ENCODE measurements around the gene CLCF1.
A peak's percentile ranks its signal among the peaks of the same experiment; 100 is the strongest.

CLCF1 gene

GRCh38 chr11:67373648-67374570 is 511 bp upstream of the CLCF1 start:
- DNase-seq = peak; percentile 58

- DNase-seq = no peak
These were observed 941 bp downstream of the CLCF1 start for GRCh38 chr11:67372321-67372992.

GRCh38 chr11:67371911-67372320 is 1.5 kb downstream of the CLCF1 start:
- no peak for DNase-seq

- DNase-seq = no peak
These were observed 2.0 kb downstream of the CLCF1 start for GRCh38 chr11:67371189-67371910.

GRCh38 chr11:67370351-67371076 is 2.9 kb downstream of the CLCF1 start:
- no peak for DNase-seq

GRCh38 chr11:67369801-67370284 is 3.6 kb downstream of the CLCF1 start:
- DNase-seq = no peak

GRCh38 chr11:67369275-67369674 is 4.1 kb downstream of the CLCF1 start:
- DNase-seq = no peak

GRCh38 chr11:67368621-67369020 is 4.8 kb downstream of the CLCF1 start:
- no peak for DNase-seq

- no peak for DNase-seq
These were observed 5.6 kb downstream of the CLCF1 start for GRCh38 chr11:67367761-67368227.

- no peak for DNase-seq
These were observed 6.2 kb downstream of the CLCF1 start for GRCh38 chr11:67366961-67367760.

GRCh38 chr11:67366546-67366945 is 6.9 kb downstream of the CLCF1 start:
- no peak for DNase-seq

- DNase-seq = no peak
These were observed 7.5 kb downstream of the CLCF1 start for GRCh38 chr11:67365736-67366444.

GRCh38 chr11:67364783-67365722 is 8.3 kb downstream of the CLCF1 start:
- no peak for DNase-seq

- DNase-seq = no peak
These were observed 9.2 kb downstream of the CLCF1 start for GRCh38 chr11:67364169-67364568.

GRCh38 chr11:67357831-67358670 is 15.3 kb downstream of the CLCF1 start:
- no peak for DNase-seq

GRCh38 chr11:67356864-67357561 is 16.4 kb downstream of the CLCF1 start:
- peak; percentile 58 for DNase-seq

- DNase-seq = no peak
These were observed 17.0 kb downstream of the CLCF1 start for GRCh38 chr11:67356387-67356863.
